Measurements from ENCODE around the gene ANKRD35. TPM values are rescaled to one million over a fixed set of nuclear protein-coding genes. Genes with fewer than 3 reads are reported as not detected.
A peak's percentile ranks its signal among the peaks of the same experiment; 100 is the strongest.
"Not testable (repeated sequence)": the region's sequence is repeated elsewhere in the genome, so short reads cannot be mapped to it uniquely, and the experiment has no call there.

Gene ANKRD35
- total and polyA plus RNA-seq, 4 donors = 2.0 to 3.7 (median 2.8) TPM

DNA sequence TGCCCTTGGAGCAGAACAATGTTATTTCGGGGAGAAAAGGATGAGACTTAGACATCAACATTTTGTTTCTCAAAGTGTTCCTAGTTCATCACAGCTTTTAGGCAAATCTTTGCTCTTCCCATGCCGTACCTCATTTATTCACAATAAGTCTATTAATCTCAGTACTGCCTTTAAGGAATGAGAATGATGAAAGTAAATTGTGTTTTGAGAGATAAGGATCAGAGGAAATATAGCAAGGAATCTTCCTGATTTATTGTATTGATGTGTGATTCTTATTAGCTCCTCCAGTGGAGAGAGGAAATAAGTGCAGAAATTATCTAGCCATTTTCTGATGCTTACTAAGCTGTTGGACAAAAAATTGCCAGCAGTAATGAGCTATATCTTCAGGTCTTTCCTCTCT, 59.6 kb downstream of the ANKRD35 start:
- H3K9me3 ChIP-seq (ENCODE audit: control insufficient read depth in 4 of 4, insufficient read depth in 3 of 4, low read length in 3 of 4) = no peaks in the 10 kb centered on the region
- peaks cover 0 to 8% (median 0%) of the 10 kb centered on the region in 5 donors for H3K4me1 ChIP-seq (ENCODE audit: control insufficient read depth in 5 of 5, insufficient read depth in 5 of 5, low read length in 5 of 5)
- ATAC-seq (ENCODE audit: insufficient read depth, low FRiP score) (no peak), DNase-seq (no peak)
- H3K27ac ChIP-seq (ENCODE audit: low read depth in 1 of 2, low read length in 1 of 2) = no peak overlapping the region
- no peaks in the 10 kb centered on the region for H3K27me3 ChIP-seq (ENCODE audit: control insufficient read depth in 3 of 3, insufficient read depth in 3 of 3, low read length in 2 of 3)
- WGBS, 2 donors = 89 to 90% methylated on average over 2 of the region's 2 CpGs
- no peak overlapping the region for H3K4me3 ChIP-seq
- TF ChIP-seq, protein P1, sequence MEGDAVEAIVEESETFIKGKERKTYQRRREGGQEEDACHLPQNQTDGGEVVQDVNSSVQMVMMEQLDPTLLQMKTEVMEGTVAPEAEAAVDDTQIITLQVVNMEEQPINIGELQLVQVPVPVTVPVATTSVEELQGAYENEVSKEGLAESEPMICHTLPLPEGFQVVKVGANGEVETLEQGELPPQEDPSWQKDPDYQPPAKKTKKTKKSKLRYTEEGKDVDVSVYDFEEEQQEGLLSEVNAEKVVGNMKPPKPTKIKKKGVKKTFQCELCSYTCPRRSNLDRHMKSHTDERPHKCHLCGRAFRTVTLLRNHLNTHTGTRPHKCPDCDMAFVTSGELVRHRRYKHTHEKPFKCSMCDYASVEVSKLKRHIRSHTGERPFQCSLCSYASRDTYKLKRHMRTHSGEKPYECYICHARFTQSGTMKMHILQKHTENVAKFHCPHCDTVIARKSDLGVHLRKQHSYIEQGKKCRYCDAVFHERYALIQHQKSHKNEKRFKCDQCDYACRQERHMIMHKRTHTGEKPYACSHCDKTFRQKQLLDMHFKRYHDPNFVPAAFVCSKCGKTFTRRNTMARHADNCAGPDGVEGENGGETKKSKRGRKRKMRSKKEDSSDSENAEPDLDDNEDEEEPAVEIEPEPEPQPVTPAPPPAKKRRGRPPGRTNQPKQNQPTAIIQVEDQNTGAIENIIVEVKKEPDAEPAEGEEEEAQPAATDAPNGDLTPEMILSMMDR (IDR thresholded peaks at IDR 0.05; ENCODE audit: control extremely low read depth, extremely low read depth) = no peak
- H3K9ac ChIP-seq (ENCODE audit: insufficient read depth in 1 of 2, low read length in 2 of 2) = no peak overlapping the region
- H3K36me3 ChIP-seq (ENCODE audit: control insufficient read depth in 4 of 4, insufficient read depth in 4 of 4, low read length in 4 of 4) = peaks cover 18 to 45% (median 27%) of the 10 kb centered on the region in 4 donors

DNA sequence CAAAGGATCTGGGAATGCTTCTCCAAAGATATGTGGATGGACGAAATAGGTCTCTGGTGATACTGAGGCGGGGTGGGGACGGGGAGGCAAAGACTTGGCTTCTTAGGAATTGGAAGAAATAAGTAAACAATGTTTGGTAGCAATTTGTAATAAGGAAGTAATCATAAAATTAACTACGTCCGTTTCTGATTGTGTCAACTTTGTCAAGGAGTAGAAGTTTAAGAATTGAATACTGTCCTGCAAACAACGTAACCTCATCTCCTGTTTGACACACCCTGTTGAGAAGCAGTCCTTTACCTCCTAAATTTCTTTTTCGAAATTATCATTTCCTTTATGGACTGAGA, 61.2 kb downstream of the ANKRD35 start:
- WGBS, 2 donors = 0 to 1% methylated on average over 7 of the region's 7 CpGs
- H3K9ac ChIP-seq (ENCODE audit: insufficient read depth in 1 of 2, low read length in 2 of 2) = peak overlapping the region; percentile 81 to 87
- no peak for DNase-seq
- ATAC-seq (ENCODE audit: insufficient read depth, low FRiP score) = no peak
- peaks cover 0 to 8% (median 0%) of the 10 kb centered on the region in 5 donors for H3K4me1 ChIP-seq (ENCODE audit: control insufficient read depth in 5 of 5, insufficient read depth in 5 of 5, low read length in 5 of 5)
- peaks cover 13 to 33% (median 24%) of the 10 kb centered on the region in 4 donors for H3K36me3 ChIP-seq (ENCODE audit: control insufficient read depth in 4 of 4, insufficient read depth in 4 of 4, low read length in 4 of 4)
- H3K27ac ChIP-seq (ENCODE audit: low read depth in 1 of 2, low read length in 1 of 2) = peak overlapping the region; percentile 92 to 95
- H3K9me3 ChIP-seq (ENCODE audit: control insufficient read depth in 4 of 4, insufficient read depth in 3 of 4, low read length in 3 of 4) = no peaks in the 10 kb centered on the region
- no peaks in the 10 kb centered on the region for H3K27me3 ChIP-seq (ENCODE audit: control insufficient read depth in 3 of 3, insufficient read depth in 3 of 3, low read length in 2 of 3)
- TF ChIP-seq, protein P1 (IDR thresholded peaks at IDR 0.05; ENCODE audit: control extremely low read depth, extremely low read depth) = no peak
- H3K4me3 ChIP-seq = peak overlapping the region; percentile 68

- TF ChIP-seq, protein P1 (IDR thresholded peaks at IDR 0.05; ENCODE audit: control extremely low read depth, extremely low read depth) = no peak
- H3K4me1 ChIP-seq (ENCODE audit: control insufficient read depth in 5 of 5, insufficient read depth in 5 of 5, low read length in 5 of 5) = peaks cover 0 to 8% (median 0%) of the 10 kb centered on the region in 5 donors
- peaks cover 9 to 26% (median 18%) of the 10 kb centered on the region in 4 donors for H3K36me3 ChIP-seq (ENCODE audit: control insufficient read depth in 4 of 4, insufficient read depth in 4 of 4, low read length in 4 of 4)
- no peaks in the 10 kb centered on the region for H3K27me3 ChIP-seq (ENCODE audit: control insufficient read depth in 3 of 3, insufficient read depth in 3 of 3, low read length in 2 of 3)
- no peaks in the 10 kb centered on the region for H3K9me3 ChIP-seq (ENCODE audit: control insufficient read depth in 4 of 4, insufficient read depth in 3 of 4, low read length in 3 of 4)
- peak within 1 kb of the TSS; percentile 81 to 87 for H3K9ac ChIP-seq (ENCODE audit: insufficient read depth in 1 of 2, low read length in 2 of 2)
- DNase-seq (peak; percentile 93 to 95 (median 94)), ATAC-seq (ENCODE audit: insufficient read depth, low FRiP score) (peak; percentile 95)
- peak within 1 kb of the TSS; percentile 68 for H3K4me3 ChIP-seq
- WGBS, 2 donors = 0 to 2% methylated on average over 72 to 89 of the region's 89 CpGs
- peak within 1 kb of the TSS; percentile 92 to 95 for H3K27ac ChIP-seq (ENCODE audit: low read depth in 1 of 2, low read length in 1 of 2)
These were observed 61.8 kb downstream of the ANKRD35 start, which contains the start of the genes POLR3C and RNF115 for GRCh38 chr1:145823565-145824498. Gene POLR3C, plus strand, starts transcription at chr1:145824200. Its CDS starts 1,577 bp downstream, at chr1:145825777. Gene RNF115, minus strand, starts transcription at chr1:145824095. Its CDS starts 222 bp downstream, at chr1:145823873.

DNA sequence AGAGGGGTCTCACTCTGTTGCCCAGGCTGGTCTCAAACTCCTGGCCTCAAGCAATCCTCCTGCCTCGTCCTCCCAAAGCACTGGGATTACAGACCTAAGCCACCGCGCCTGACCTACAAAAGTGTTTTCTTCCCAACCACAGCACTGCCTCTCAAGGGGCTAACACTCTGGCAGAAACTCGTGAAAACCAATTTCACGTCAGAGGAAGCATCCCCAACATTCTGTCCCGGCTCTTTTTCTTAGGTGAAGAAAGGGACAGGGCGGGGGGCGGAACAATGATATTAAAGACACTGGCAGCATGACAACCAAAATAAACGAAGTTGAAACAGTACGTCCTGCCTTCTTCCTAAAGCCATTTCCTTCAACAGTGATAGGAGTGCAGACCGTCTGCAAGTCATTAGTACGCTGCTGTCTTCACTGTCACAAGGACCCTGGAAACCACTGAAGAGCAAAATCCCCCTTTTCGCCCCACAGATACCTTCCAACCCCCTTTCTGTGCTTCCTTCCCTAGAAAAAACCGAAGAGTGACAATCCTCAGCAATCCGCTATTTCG, 62.8 kb downstream of the ANKRD35 start:
- H3K36me3 ChIP-seq (ENCODE audit: control insufficient read depth in 4 of 4, insufficient read depth in 4 of 4, low read length in 4 of 4) = peaks cover 2 to 17% (median 9%) of the 10 kb centered on the region in 4 donors
- WGBS, 2 donors = 0 to 32% methylated on average over 4 of the region's 16 CpGs
- not testable (repeated sequence) for H3K27me3 ChIP-seq (ENCODE audit: control insufficient read depth in 3 of 3, insufficient read depth in 3 of 3, low read length in 2 of 3); H3K9ac ChIP-seq (ENCODE audit: insufficient read depth in 1 of 2, low read length in 2 of 2); H3K4me3 ChIP-seq; H3K27ac ChIP-seq (ENCODE audit: low read depth in 1 of 2, low read length in 1 of 2); H3K9me3 ChIP-seq (ENCODE audit: control insufficient read depth in 4 of 4, insufficient read depth in 3 of 4, low read length in 3 of 4); ATAC-seq (ENCODE audit: insufficient read depth, low FRiP score); DNase-seq; H3K4me1 ChIP-seq (ENCODE audit: control insufficient read depth in 5 of 5, insufficient read depth in 5 of 5, low read length in 5 of 5)

DNA sequence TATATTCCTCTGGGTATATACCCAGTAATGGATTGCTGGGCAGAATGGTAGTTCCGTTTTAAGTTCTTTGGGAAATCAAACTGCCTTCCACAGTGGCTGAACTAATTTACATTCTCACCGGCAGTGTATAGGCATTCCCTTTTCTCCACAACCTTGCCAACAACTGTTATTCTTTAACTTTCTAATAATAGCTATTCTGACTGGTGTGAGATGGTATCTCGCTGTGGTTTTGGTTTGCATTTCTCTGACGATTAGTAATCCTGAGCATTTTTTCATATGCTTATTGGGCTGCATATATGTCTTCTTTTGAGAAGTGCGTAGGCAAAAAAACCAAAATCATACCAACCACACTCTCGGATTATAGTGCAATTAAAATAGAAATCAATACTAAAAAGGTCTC, 67.6 kb downstream of the ANKRD35 start:
- not testable (repeated sequence) for H3K9me3 ChIP-seq (ENCODE audit: control insufficient read depth in 4 of 4, insufficient read depth in 3 of 4, low read length in 3 of 4); H3K27ac ChIP-seq (ENCODE audit: low read depth in 1 of 2, low read length in 1 of 2); H3K4me3 ChIP-seq; DNase-seq; H3K36me3 ChIP-seq (ENCODE audit: control insufficient read depth in 4 of 4, insufficient read depth in 4 of 4, low read length in 4 of 4); ATAC-seq (ENCODE audit: insufficient read depth, low FRiP score); H3K4me1 ChIP-seq (ENCODE audit: control insufficient read depth in 5 of 5, insufficient read depth in 5 of 5, low read length in 5 of 5); H3K27me3 ChIP-seq (ENCODE audit: control insufficient read depth in 3 of 3, insufficient read depth in 3 of 3, low read length in 2 of 3); H3K9ac ChIP-seq (ENCODE audit: insufficient read depth in 1 of 2, low read length in 2 of 2)
- WGBS, 2 donors = 56 to 62% methylated on average over 2 to 4 of the region's 6 CpGs
